Mesendoderm (in vitro differentiated cells): ENCODE data around the gene KANK4.
"Not testable (repeated sequence)": the region's sequence is repeated elsewhere in the genome, so short reads cannot be mapped to it uniquely, and the experiment has no call there.

Source experiments
- DNase-seq: peaks from one replicate; pipeline ENCODE4 v3.0.0; 2013
- H2AK5ac ChIP-seq: 2 replicates; pipeline ENCODE4 v1.6.1; 2013; ENCODE audit warnings: low read length, inconsistent platforms
- H2BK120ac ChIP-seq: 2 replicates; pipeline ENCODE4 v1.6.1; 2013; ENCODE audit warnings: low read depth, mild to moderate bottlenecking, low read length, moderate library complexity, mixed read lengths
- H2BK15ac ChIP-seq: replicated peaks from 2 replicates; pipeline ENCODE4 v1.6.1; 2013; ENCODE audit warnings: low read depth, mild to moderate bottlenecking, moderate library complexity
- H2BK5ac ChIP-seq: 2 replicates; pipeline ENCODE4 v1.6.1; 2013; ENCODE audit warnings: low read length, inconsistent platforms
- H3K18ac ChIP-seq: 2 replicates; pipeline ENCODE4 v1.6.1; 2013; ENCODE audit warnings: mild to moderate bottlenecking, low read length, mixed read lengths
- H3K23ac ChIP-seq: one replicate; pipeline ENCODE4 v1.6.1; 2013; ENCODE audit warnings: low read length
- H3K27ac ChIP-seq: 2 replicates; pipeline ENCODE4 v1.5.1; 2013; ENCODE audit warnings: low read depth, mild to moderate bottlenecking, inconsistent platforms, low read length, moderate library complexity
- H3K27me3 ChIP-seq: 2 replicates; pipeline ENCODE4 v1.6.1; 2013; ENCODE audit warnings: low read length, control low read depth, mild to moderate bottlenecking, inconsistent platforms; ENCODE audit not compliant: insufficient read depth, poor library complexity
- H3K36me3 ChIP-seq: 2 replicates; pipeline ENCODE4 v1.6.1; 2013; ENCODE audit warnings: low read length, inconsistent platforms; ENCODE audit not compliant: control insufficient read depth, insufficient read depth
- H3K4ac ChIP-seq: one replicate; pipeline ENCODE4 v1.6.1; 2013; ENCODE audit warnings: low read depth, mild to moderate bottlenecking, low read length, moderate library complexity
- H3K4me1 ChIP-seq: 2 replicates; pipeline ENCODE4 v1.6.1; 2013; ENCODE audit warnings: low read depth, low read length, inconsistent platforms; ENCODE audit not compliant: control insufficient read depth
- H3K4me2 ChIP-seq: 2 replicates; pipeline ENCODE4 v1.6.1; 2013; ENCODE audit warnings: low read length
- H3K4me3 ChIP-seq: 2 replicates; pipeline ENCODE4 v1.5.1; 2013; ENCODE audit warnings: mild to moderate bottlenecking, low read length
- H3K56ac ChIP-seq: one replicate; pipeline ENCODE4 v1.6.1; 2013; ENCODE audit warnings: low read length
- H3K79me1 ChIP-seq: 2 replicates; pipeline ENCODE4 v1.6.1; 2013; ENCODE audit warnings: low read length, inconsistent platforms
- H3K79me2 ChIP-seq: 2 replicates; pipeline ENCODE4 v1.6.1; 2013; ENCODE audit warnings: mild to moderate bottlenecking, low read length; ENCODE audit not compliant: control insufficient read depth, insufficient read depth
- H3K9ac ChIP-seq: 2 replicates; pipeline ENCODE4 v1.6.1; 2013; ENCODE audit warnings: low read length, inconsistent platforms
- H4K5ac ChIP-seq: one replicate; pipeline ENCODE4 v1.6.1; 2013; ENCODE audit warnings: low read length
- H4K8ac ChIP-seq: one replicate; pipeline ENCODE4 v1.6.1; 2013; ENCODE audit warnings: low read depth, mild to moderate bottlenecking, control low read depth, low read length, moderate library complexity
- WGBS: extraction: QIAGEN DNeasy Blood & Tissue Kit; methylation state at CpG from one replicate; pipeline ENCODE4 v1.1.7; 2013; ENCODE audit warnings: low lambda C conversion rate, missing lambda C conversion rate; ENCODE audit not compliant: insufficient coverage; ENCODE audit errors: extremely low coverage; 5-methylcytosine and 5-hydroxymethylcytosine counted together

The KANK4 gene

GRCh38 chr1:62222321-62222720 lies 96.9 kb downstream of the KANK4 start:
- H3K4ac ChIP-seq: no peak overlapping the region
- no peak overlapping the region for H3K23ac ChIP-seq
- H2AK5ac ChIP-seq: no peak overlapping the region
- H2BK15ac ChIP-seq: no peak overlapping the region
- H4K8ac ChIP-seq: no peak overlapping the region
- no peak overlapping the region for H3K4me2 ChIP-seq
- no peak overlapping the region for H3K27ac ChIP-seq
- H2BK5ac ChIP-seq: no peak overlapping the region
- H4K5ac ChIP-seq: no peak overlapping the region
- no peak overlapping the region for H3K18ac ChIP-seq
- peaks cover 5% of the 10 kb centered on the region for H3K36me3 ChIP-seq
- DNase-seq: no peak
- no peak overlapping the region for H3K56ac ChIP-seq
- H3K27me3 ChIP-seq: no peaks in the 10 kb centered on the region
- H3K9ac ChIP-seq: no peak overlapping the region
- H3K4me1 ChIP-seq: no peaks in the 10 kb centered on the region
- H3K79me2 ChIP-seq: no peaks in the 10 kb centered on the region
- no peak overlapping the region for H3K4me3 ChIP-seq
- H3K79me1 ChIP-seq: peaks cover 1% of the 10 kb centered on the region
- no peak overlapping the region for H2BK120ac ChIP-seq
- WGBS: no CpG with 5 or more reads among the region's 9 CpGs

- WGBS: no CpG with 5 or more reads among the region's 1 CpG
- Histone ChIP-seq H3K79me2 (no peaks in the 10 kb centered on the region), H3K4me2 (no peak overlapping the region), H3K36me3 (peaks cover 3% of the 10 kb centered on the region), H3K56ac (no peak overlapping the region), H3K4me1 (no peaks in the 10 kb centered on the region), H3K18ac (no peak overlapping the region), H4K5ac (no peak overlapping the region), H3K23ac (no peak overlapping the region), H3K27ac (no peak overlapping the region), H3K9ac (no peak overlapping the region), H4K8ac (no peak overlapping the region), H2BK15ac (no peak overlapping the region), H2BK5ac (no peak overlapping the region), H3K4ac (no peak overlapping the region), H2BK120ac (no peak overlapping the region), H3K27me3 (no peaks in the 10 kb centered on the region), H3K4me3 (no peak overlapping the region), H3K79me1 (peaks cover 1% of the 10 kb centered on the region), H2AK5ac (no peak overlapping the region)
- DNase-seq: no peak
Observed at GRCh38 chr1:62221171-62221570, 98.1 kb downstream of the KANK4 start.

DNA sequence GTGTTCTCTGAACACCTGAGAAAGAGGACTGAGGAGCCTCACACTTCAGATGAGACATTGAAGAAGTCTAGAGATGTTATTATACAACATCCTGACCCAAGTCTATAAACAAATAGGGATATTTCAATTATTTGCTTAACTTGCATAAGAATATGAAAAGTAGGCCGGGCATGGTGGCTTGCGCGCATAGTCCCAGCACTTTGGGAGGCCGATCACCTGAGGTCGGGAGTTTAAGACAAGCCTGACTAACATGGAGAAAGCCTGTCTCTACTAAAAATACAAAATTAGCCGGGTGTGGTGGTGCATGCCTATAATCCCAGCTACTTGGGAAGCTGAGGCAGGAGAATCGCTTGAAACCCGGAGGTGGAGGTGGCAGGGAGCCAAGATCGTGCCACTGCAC lies 98.8 kb downstream of the KANK4 start:
- not testable (repeated sequence) for H3K4ac ChIP-seq, H4K5ac ChIP-seq, H3K4me1 ChIP-seq, H2BK120ac ChIP-seq, H3K9ac ChIP-seq, H3K79me2 ChIP-seq, H3K4me2 ChIP-seq, H3K18ac ChIP-seq, H3K79me1 ChIP-seq, H2BK15ac ChIP-seq, H2AK5ac ChIP-seq, H4K8ac ChIP-seq, H3K36me3 ChIP-seq, H3K27me3 ChIP-seq, H3K56ac ChIP-seq, H3K4me3 ChIP-seq, H3K23ac ChIP-seq, H2BK5ac ChIP-seq, H3K27ac ChIP-seq, DNase-seq
- no CpG with 5 or more reads among the region's 9 CpGs for WGBS

- Histone ChIP-seq H2BK5ac (no peak overlapping the region), H3K4me1 (no peaks in the 10 kb centered on the region)
Observed at GRCh38 chr1:62218604-62219003, 100.6 kb downstream of the KANK4 start.

DNA sequence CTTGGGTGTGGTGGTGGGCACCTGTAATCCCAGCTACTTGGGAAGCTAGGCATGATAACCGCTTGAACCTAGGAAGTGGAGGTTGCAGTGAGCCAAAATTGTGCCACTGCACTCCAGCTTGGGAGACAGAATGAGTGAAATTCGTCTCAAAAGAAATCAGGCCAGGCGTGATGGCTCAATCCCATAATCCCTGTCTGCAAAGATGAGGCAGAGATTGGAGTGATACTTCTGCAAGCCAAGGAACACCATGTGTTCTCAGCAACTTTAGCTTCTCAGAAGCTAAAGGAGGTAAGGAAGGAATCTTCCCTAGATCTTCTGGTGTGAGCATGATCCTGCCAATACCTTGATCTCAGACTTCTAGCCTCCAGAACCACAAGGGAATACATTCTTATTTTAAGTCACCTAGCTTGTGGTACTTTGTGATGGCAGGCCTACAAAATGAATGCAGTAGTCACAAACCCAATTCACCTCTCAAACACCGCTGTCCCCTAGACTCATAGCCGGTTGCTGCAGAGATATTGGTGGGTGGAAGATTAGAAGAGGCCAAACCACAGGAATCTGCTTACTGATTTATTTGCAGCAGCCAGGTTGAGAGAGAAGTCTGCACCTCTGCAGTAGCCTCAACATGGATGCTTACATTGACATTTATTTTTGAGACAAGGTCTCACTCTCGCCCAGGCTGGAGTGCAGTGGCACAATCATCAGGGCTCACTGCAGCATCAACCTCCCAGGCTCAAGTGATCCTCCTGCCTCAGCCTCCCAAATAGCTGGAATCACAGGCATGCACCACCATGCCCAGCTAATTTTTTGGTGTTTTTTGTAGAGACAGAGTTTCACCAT lies 105.9 kb downstream of the KANK4 start:
- no peak overlapping the region for H3K9ac ChIP-seq
- H3K18ac ChIP-seq: no peak overlapping the region
- no peaks in the 10 kb centered on the region for H3K4me1 ChIP-seq
- H3K27ac ChIP-seq: no peak overlapping the region
- H4K8ac ChIP-seq: no peak overlapping the region
- no peaks in the 10 kb centered on the region for H3K27me3 ChIP-seq
- peaks cover 2% of the 10 kb centered on the region for H3K79me2 ChIP-seq
- H2AK5ac ChIP-seq: no peak overlapping the region
- no peak overlapping the region for H2BK5ac ChIP-seq
- H3K56ac ChIP-seq: no peak overlapping the region
- H3K36me3 ChIP-seq: peaks cover 16% of the 10 kb centered on the region
- H3K4me2 ChIP-seq: no peak overlapping the region
- H3K79me1 ChIP-seq: peaks cover 7% of the 10 kb centered on the region
- no peak overlapping the region for H2BK120ac ChIP-seq
- no peak overlapping the region for H3K4ac ChIP-seq
- H3K4me3 ChIP-seq: no peak overlapping the region
- WGBS: no CpG with 5 or more reads among the region's 6 CpGs
- no peak overlapping the region for H2BK15ac ChIP-seq
- H4K5ac ChIP-seq: no peak overlapping the region
- no peak overlapping the region for H3K23ac ChIP-seq
- no peak for DNase-seq

More at GRCh38 chr1:62218604-62219003, 100.6 kb downstream of the KANK4 start:
- Histone ChIP-seq H2AK5ac (no peak overlapping the region), H3K23ac (no peak overlapping the region), H3K79me2 (peaks cover 2% of the 10 kb centered on the region), H3K4ac (no peak overlapping the region), H3K36me3 (peaks cover 1% of the 10 kb centered on the region), H4K8ac (no peak overlapping the region), H2BK15ac (no peak overlapping the region), H3K4me3 (no peak overlapping the region), H2BK120ac (no peak overlapping the region), H3K4me2 (no peak overlapping the region), H3K27ac (no peak overlapping the region), H3K9ac (no peak overlapping the region), H3K79me1 (no peaks in the 10 kb centered on the region), H3K18ac (no peak overlapping the region), H3K56ac (no peak overlapping the region), H4K5ac (no peak overlapping the region), H3K27me3 (no peaks in the 10 kb centered on the region)
- no peak for DNase-seq
- WGBS: no CpG with 5 or more reads among the region's 2 CpGs

DNA sequence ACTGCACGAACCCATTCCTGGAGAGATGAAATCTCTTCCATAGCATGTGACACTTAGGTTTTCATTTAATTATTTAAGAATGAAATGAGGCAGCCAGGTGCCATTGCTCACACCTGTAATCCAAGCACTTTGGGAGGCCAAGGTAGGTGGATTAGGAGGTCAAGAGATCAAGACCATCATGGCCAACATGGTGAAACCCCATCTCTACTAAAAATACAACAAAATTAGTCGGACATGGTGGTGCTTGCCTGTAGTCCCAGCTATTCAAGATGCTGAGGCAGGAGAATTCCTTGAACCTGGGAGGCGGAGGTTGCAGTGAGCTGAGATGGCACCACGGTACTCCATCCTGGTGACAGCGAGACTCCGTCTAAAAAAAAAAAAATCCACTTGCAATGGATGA lies 106.8 kb downstream of the KANK4 start:
- Histone ChIP-seq H4K8ac (no peak overlapping the region), H3K18ac (no peak overlapping the region), H3K9ac (no peak overlapping the region), H3K4me1 (no peaks in the 10 kb centered on the region), H4K5ac (no peak overlapping the region), H3K27me3 (no peaks in the 10 kb centered on the region), H3K4me3 (no peak overlapping the region), H3K36me3 (peaks cover 18% of the 10 kb centered on the region), H3K56ac (no peak overlapping the region), H3K4ac (no peak overlapping the region), H3K23ac (no peak overlapping the region), H2BK120ac (no peak overlapping the region), H2BK5ac (no peak overlapping the region), H2AK5ac (no peak overlapping the region), H3K4me2 (no peak overlapping the region), H3K79me1 (peaks cover 10% of the 10 kb centered on the region), H3K27ac (no peak overlapping the region), H3K79me2 (peaks cover 5% of the 10 kb centered on the region), H2BK15ac (no peak overlapping the region)
- DNase-seq: no peak
- no CpG with 5 or more reads among the region's 6 CpGs for WGBS
